ENCODE measurements around the gene CEP126. TPM values are rescaled to one million over a fixed set of nuclear protein-coding genes. Genes with fewer than 3 reads are reported as not detected.

CEP126 gene
- total RNA-seq, 2 experiments from 2014 or later, result 1.1 to 1.6 TPM

GRCh38 chr11:102006835-102007566 lies 92.2 kb downstream of the CEP126 start:
- TF ChIP-seq CTCF (IDR thresholded peaks at IDR 0.05), result no peak
- ATAC-seq, result no peak
- intact Hi-C loops (cut with micrococcal nuclease), result loop anchor here (1.0 to 10.0 kb wide), 2 partner anchors 92 to 147 kb away; partner anchors contain the start of genes ANGPTL5 and CEP126
- H3K4me3 Mint-ChIP-seq, result no peak overlapping the region
- no peaks in the 10 kb centered on the region for H3K36me3 Mint-ChIP-seq (ENCODE audit: low read depth)
- H3K27me3 Mint-ChIP-seq, result peaks cover 8% of the 10 kb centered on the region
- DNase-seq, result no peak
- H3K4me1 Mint-ChIP-seq (ENCODE audit: low read depth), result peaks cover 5% of the 10 kb centered on the region
- H3K27ac Mint-ChIP-seq, result no peak overlapping the region
- POLR2A ChIA-PET, result no interaction called here
- CTCF ChIA-PET, result interaction anchor here (0.6 to 7.2 kb wide), 19 partner anchors 10 to 247 kb away, joined by 3 to 123 read pairs (median 6); partner anchors contain the start of gene CEP126
- no peaks in the 10 kb centered on the region for H3K9me3 Mint-ChIP-seq

DNA sequence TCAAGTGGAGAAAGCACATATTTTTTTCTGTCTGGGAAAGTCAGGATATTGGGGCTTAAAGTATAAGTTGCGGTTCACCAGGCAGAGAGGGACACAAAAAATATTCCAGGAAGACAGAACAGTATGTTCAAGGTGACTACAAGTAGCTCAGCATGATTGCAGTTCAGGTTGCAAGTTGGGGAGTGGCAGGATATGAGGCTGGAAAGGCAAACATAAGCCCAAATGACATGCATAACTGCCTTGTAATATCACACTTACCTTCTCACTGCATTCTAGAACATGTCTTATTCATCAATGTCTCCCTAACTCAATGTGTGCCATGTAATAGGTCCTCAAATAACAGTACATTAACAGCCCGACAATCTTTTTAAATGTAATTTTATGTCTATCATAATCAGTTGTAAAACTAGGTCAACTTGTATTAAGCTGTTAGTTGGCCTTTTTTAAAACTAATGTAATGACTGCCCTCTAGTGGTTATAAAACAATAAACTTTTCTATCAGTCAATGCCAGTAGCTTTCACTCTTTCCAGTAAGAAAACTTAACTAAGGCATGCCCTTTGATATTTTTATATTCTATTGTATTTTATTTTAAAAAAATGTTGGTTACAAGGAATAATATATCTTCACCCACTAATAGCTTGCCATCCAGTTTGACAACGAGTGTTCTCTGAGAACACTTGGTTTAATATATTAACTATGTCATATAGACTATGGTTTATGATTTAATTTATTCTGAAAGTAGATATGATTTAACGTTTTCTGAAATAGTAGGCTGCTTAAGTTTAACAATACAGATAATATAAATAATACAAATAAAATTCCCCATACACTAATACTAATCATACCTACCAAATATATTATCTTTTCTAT lies 93.0 kb downstream of the CEP126 start:
- ChIA-PET CTCF (interaction anchor here (0.6 to 7.2 kb wide), 24 partner anchors 9 to 248 kb away, joined by 3 to 123 read pairs (median 4); partner anchors contain the start of gene CEP126), POLR2A (no interaction called here)

DNA sequence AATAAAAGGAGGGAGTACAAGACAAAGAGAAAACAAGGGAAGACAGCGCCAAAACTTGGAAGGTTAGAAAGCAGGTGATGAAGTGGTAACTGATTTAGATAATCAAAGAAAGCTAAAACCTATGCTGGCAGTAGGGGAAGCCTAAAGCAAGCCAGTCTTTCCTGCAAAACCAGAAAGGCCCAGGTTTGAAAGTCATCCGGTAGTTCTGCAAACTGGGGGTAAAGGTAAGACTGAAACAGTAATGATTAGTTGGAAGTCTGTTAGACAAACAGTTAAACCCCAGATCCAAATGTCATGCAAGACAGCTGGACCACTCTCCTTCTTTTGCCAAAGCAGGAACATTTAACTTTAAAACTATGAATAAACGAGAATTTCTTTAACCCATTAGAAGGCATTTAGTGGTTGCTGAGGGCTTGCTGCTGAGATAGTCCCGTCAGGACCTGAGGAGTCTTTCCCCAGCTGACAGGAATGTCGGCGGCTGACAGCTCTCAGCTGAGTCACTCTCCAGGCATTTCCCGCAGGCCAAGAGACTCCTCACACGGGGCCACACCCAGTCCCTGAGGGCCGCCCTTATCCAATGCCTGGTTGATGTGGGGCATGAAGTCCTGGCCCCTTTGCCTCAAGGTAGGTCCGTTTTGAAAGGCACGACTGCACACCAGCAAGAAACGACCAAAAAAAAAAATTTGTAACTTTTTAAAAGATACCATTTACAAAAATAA lies 96.1 kb downstream of the CEP126 start:
- no peaks in the 10 kb centered on the region for H3K9me3 Mint-ChIP-seq
- CTCF ChIA-PET, result interaction anchor here (1.0 kb wide), 1 partner anchor 150 kb away, joined by 8 read pairs; no protein-coding TSS in a partner anchor
- H3K27ac Mint-ChIP-seq, result no peak overlapping the region
- H3K4me3 Mint-ChIP-seq, result no peak overlapping the region
- no peak for TF ChIP-seq CTCF (IDR thresholded peaks at IDR 0.05)
- H3K4me1 Mint-ChIP-seq (ENCODE audit: low read depth), result no peaks in the 10 kb centered on the region
- POLR2A ChIA-PET, result no interaction called here
- no peak for DNase-seq
- no peak for ATAC-seq
- H3K36me3 Mint-ChIP-seq (ENCODE audit: low read depth), result no peaks in the 10 kb centered on the region
- peaks cover 14% of the 10 kb centered on the region for H3K27me3 Mint-ChIP-seq
- intact Hi-C loops (cut with micrococcal nuclease), result no loop called here

More for the DNA sequence above, 93.0 kb downstream of the CEP126 start:
- peaks cover 5% of the 10 kb centered on the region for H3K4me1 Mint-ChIP-seq (ENCODE audit: low read depth)
- no peaks in the 10 kb centered on the region for H3K36me3 Mint-ChIP-seq (ENCODE audit: low read depth)
- DNase-seq (no peak), ATAC-seq (peak; percentile 47)
- no peaks in the 10 kb centered on the region for H3K9me3 Mint-ChIP-seq
- peak; percentile 68 for TF ChIP-seq CTCF (IDR thresholded peaks at IDR 0.05)
- intact Hi-C loops (cut with micrococcal nuclease), result loop anchor here (1.0 to 10.0 kb wide), 2 partner anchors 93 to 148 kb away; partner anchors contain the start of genes ANGPTL5 and CEP126
- H3K27ac Mint-ChIP-seq, result no peak overlapping the region
- no peak overlapping the region for H3K4me3 Mint-ChIP-seq
- H3K27me3 Mint-ChIP-seq, result peaks cover 8% of the 10 kb centered on the region

GRCh38 chr11:102012946-102013345 lies 98.1 kb downstream of the CEP126 start:
- TF ChIP-seq CTCF (IDR thresholded peaks at IDR 0.05), result no peak
- DNase-seq (peak; percentile 8), ATAC-seq (peak; percentile 58)
- Mint-ChIP-seq H3K4me1 (ENCODE audit: low read depth) (no peaks in the 10 kb centered on the region), H3K27me3 (peaks cover 14% of the 10 kb centered on the region), H3K36me3 (ENCODE audit: low read depth) (no peaks in the 10 kb centered on the region), H3K4me3 (no peak overlapping the region), H3K27ac (no peak overlapping the region), H3K9me3 (no peaks in the 10 kb centered on the region)
- ChIA-PET POLR2A (no interaction called here), CTCF (interaction anchor here (0.9 kb wide), 1 partner anchor 153 kb away, joined by 4 read pairs; no protein-coding TSS in a partner anchor)
- intact Hi-C loops (cut with micrococcal nuclease), result no loop called here
